Neuron (in vitro differentiated cells): ENCODE results near the gene FEN1.

Experiments used
- H2AFZ ChIP-seq: one replicate; pipeline ENCODE4 v1.6.1; 2013; ENCODE audit warnings: low read depth, mild to moderate bottlenecking, inconsistent platforms, low read length, moderate library complexity
- H3K27me3 ChIP-seq: one replicate; pipeline ENCODE4 v1.6.1; 2013; ENCODE audit warnings: low read length; ENCODE audit not compliant: insufficient read depth
- H3K36me3 ChIP-seq: one replicate; pipeline ENCODE4 v1.6.1; 2013; ENCODE audit warnings: low read length; ENCODE audit not compliant: insufficient read depth
- H3K4me1 ChIP-seq: one replicate; pipeline ENCODE4 v1.6.1; 2013; ENCODE audit warnings: low read length; ENCODE audit not compliant: insufficient read depth
- H3K4me3 ChIP-seq: 2 replicates; pipeline ENCODE4 v1.5.1; 2013; ENCODE audit warnings: mild to moderate bottlenecking, low read length, moderate library complexity
- H3K9me3 ChIP-seq: one replicate; pipeline ENCODE4 v1.6.1; 2013; ENCODE audit warnings: low read length

The FEN1 gene

DNA sequence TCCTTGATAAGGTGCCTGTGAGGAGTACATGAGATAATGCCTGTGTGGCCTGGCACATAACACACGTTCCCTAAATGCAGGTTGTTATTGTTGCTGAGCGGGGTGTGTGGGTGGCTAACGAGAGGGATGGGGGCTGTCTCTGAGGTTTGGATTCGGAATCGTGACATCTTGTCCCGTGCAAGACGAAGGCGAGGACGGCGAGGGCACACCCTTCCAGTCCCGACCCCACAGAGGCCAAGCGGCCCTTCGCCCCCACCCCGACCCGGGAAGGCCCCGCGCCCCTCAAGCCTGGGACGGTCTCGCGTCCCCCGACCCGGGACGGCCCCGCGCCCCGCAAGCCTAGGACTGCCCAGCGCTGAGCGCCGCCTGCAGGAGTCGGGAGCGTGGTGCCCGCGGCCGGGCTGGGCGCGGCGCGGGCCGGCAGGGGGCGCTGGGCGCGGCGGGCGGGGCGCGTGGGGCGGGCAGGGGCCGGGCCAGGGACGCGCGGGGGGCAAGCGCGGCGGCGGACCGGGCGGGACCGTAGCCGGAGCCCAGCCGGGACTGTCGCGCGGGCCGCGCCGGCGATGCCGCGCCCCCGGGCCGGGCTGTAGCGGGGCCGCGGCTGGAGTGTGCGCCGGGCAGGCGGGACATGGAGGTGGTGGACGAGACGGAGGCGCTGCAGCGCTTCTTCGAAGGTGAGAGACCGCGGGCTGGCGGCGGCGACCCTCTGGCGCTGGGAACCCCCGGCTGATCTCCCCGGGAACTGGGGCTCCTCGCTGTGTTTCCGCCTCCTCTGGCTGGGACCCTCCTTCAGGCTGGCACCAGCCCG is 40.4 kb upstream of the FEN1 start, which contains the start of gene MYRF:
TSS of gene MYRF (plus strand) at position 520 of the 808 bp plus-strand sequence. CDS start at position 629, 109 bp downstream.
- Histone ChIP-seq H3K9me3 (no peaks in the 10 kb centered on the region), H3K27me3 (no peaks in the 10 kb centered on the region), H3K36me3 (no peaks in the 10 kb centered on the region), H3K4me1 (peaks cover 31% of the 10 kb centered on the region), H2AFZ (peak within 1 kb of the TSS; percentile 60), H3K4me3 (peak within 1 kb of the TSS; percentile 50)

DNA sequence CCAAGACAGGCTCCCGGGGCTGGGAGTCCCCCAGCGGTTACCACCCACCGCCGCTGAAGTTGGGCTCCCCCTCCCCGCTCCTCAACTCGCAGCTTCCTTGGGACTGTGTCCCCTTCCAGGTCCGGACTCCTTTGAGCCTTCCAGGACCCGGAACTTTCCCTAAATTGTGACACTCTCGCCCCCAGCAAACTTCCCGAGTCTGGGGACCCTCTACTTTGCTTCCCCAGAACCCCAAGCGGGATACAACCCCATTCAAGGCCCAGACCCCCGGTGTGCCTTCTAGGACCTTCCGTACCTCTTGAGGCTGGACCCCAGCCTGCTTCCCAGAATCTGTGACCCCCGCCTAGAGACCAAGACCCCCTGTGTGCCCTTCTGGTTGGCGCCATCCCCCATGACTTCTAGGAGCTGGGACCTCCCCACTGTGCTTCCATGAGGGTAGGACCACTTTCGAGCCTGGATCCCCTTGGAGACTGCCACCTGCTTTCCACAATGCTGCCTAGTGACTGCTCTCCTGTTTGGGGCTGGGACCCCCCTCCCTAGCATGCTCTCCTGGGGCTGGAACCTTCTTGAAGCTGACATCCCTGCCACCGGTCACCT is 39.7 kb upstream of the FEN1 start:
- peak overlapping the region; percentile 50 for H3K4me3 ChIP-seq
- H3K4me1 ChIP-seq = peaks cover 24% of the 10 kb centered on the region

DNA sequence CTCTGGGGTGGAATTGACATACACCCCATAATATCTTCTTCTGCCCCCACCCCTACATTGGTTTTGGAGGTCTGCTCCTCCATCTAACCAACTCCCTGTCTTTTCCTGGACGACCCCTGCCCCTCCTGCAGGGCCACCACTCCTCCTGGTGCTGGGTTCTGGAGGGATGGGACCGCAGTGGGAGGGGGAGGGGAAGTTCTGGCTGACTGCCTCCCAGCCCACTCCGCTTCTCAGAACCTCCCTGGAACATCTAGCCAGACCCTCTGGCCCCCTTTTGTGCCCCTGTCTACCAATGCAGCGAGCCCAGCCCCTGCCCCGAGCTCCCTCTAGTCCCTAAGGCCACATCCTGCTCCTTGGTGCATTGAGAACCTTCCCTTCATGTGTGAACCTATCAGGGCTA is 39.0 kb upstream of the FEN1 start:
- Histone ChIP-seq H3K36me3 (no peaks in the 10 kb centered on the region), H3K4me1 (peaks cover 18% of the 10 kb centered on the region), H3K4me3 (no peak overlapping the region), H3K9me3 (no peaks in the 10 kb centered on the region), H2AFZ (no peak overlapping the region), H3K27me3 (no peaks in the 10 kb centered on the region)

More for the DNA sequence above, 39.7 kb upstream of the FEN1 start:
- Histone ChIP-seq H2AFZ (peak overlapping the region; percentile 60), H3K36me3 (no peaks in the 10 kb centered on the region), H3K27me3 (no peaks in the 10 kb centered on the region), H3K9me3 (no peaks in the 10 kb centered on the region)

DNA sequence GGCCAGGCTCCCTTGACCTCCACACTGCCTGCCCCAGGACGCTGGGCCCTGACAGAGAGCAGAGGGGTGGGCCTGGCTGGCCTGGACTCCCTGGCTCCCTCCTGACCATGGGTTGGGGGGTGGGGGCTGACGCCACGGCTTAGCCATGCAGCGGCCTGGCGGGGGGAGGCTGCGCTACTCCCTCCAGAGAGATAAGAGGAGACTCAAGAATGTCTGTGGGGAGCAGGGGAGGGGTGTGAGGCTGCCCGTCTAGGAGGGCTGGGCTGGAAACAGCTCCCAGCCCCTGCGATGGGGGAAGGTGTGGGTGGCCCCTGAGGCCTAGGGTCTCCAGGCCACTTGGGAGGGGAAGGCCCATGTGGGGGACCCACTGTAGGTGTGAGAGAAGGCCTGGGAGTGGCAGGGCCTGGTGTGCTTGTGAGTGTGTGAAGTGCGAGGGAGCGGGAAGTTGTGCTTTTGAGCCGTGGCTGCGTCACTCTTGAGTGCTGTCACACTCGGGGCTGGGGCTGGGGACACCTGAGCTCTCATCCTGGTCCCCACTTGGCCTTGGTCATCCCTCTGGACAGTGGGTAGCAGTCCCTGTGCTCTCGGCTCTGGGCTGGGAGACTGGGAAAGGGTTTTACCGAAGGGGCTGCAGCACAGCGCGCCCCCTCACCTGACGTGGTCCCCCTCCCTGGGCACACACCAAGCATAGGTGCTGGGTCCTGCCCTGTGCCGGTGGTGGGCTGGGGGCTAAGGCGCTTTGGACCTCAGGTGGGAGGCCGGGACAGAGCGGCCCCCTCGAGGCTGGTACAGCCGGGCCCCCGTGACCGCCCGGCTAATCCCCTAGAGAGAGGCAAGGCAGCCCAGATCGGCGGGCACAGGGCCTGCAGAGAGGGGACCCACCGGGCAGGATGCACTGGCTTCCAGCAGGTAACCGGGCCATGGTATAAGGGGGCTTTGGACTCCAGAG is 37.9 kb upstream of the FEN1 start:
- Histone ChIP-seq H3K4me1 (peaks cover 7% of the 10 kb centered on the region), H3K27me3 (no peaks in the 10 kb centered on the region), H2AFZ (no peak overlapping the region), H3K36me3 (no peaks in the 10 kb centered on the region), H3K9me3 (no peaks in the 10 kb centered on the region), H3K4me3 (no peak overlapping the region)

DNA sequence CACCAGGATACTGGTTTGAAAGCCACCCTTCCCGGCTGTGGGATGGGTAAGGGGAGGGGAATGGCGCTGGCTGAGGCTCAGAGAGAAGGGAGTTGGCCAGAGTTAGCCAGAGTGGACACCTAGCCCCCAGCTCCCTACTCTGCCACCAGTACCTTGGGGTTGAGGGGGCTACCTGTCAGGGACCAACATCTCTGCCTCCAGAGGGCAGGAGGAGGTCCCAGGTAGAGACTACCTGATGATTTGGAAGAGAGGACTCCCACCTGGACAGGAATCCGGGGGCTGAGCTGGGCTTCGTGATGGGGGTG is 36.6 kb upstream of the FEN1 start:
- no peaks in the 10 kb centered on the region for H3K9me3 ChIP-seq
- H3K36me3 ChIP-seq = no peaks in the 10 kb centered on the region
- no peaks in the 10 kb centered on the region for H3K27me3 ChIP-seq
- H3K4me3 ChIP-seq = no peak overlapping the region
- no peak overlapping the region for H2AFZ ChIP-seq
- peaks cover 3% of the 10 kb centered on the region for H3K4me1 ChIP-seq

DNA sequence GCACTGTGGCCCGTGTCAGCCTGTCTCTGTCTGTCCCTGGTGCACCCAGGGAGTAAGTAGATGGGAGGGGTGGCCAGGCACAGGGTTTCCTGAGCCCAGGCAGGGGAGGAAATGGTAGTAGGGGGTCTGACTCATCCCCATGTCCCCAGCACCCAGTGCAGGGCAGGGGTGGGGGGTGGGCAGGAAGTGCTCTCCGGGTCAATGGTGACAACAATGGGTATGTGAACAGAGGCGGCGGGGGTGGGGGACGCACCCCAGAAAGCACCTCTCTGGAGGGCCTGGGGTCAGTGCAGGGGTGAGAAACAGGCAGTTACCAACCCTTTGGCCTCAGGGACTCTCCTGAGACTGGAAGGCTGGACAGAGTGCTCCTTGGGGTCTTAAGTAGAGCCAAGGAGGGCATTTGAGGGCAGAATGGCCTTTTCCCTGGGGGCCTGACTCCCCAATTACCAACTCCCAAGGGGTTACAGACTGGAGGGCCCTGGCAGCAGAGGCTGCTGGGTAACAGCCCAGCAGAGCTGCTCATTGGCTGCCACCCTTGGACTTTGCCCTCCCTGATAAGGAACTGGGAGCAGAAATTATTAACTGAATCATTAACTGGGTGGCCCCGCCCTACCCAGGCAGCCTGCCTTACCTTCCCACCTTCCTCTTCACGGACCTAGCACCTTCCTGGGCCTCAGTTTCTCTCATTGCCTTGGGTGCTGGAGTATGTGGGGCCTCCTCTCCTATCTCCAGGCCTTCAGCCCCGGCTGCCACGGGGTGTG is 36.1 kb upstream of the FEN1 start:
- Histone ChIP-seq H3K9me3 (no peaks in the 10 kb centered on the region), H3K4me1 (peaks cover 3% of the 10 kb centered on the region), H3K27me3 (no peaks in the 10 kb centered on the region), H3K4me3 (no peak overlapping the region), H2AFZ (no peak overlapping the region), H3K36me3 (no peaks in the 10 kb centered on the region)

DNA sequence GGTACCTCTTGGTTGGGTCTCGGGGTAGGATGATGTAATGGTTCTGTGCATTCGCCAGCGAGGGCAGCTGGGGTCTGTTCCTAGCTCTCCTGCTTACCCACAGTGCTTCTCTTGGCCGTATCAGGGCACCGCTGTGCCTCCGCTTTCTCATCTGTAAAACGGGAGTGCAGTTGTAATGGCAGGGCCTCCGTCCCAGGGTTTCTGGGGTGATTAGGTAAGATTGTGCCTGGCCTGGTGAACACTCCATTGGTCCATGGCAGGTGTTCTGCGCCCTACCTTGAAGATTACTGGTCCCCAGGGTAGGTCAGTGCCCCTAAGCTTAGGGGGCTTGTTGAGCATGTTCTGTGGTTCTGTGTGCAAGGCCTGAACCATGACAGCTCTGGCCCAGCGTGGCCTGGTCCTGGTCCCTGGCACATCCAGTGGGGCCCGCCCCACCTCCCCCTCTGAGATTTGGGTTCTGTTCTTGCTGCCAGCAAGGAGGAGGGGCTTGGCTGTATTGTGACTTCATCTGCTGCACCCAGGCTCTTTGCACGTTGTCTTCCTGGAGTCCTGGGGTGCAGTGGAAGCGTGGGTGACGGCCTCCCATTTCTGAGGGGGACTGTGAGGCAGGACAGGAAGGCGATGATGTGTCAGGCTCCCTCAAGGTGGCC is 35.4 kb upstream of the FEN1 start:
- Histone ChIP-seq H3K27me3 (no peaks in the 10 kb centered on the region), H3K4me1 (peaks cover 3% of the 10 kb centered on the region), H3K9me3 (no peaks in the 10 kb centered on the region)

DNA sequence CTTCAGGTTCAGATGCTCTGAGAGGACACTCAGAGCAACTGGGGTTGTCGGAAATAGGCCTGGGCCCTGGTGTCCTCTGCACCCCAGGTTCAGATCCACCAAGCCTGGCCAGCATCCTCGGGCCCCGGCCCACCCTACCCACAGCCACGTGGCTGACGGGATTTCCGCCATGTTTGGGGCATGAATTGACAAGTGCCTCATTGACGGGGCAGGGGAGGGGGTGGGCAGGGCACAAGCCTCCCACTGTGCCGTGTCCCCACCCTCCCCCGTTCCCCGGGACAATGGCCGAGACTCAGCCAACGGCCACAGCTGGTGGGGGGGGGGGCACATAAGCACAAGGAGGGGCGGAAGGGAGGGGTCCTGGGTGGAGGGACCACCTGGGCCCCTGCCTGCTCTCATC is 31.8 kb upstream of the FEN1 start:
- Histone ChIP-seq H2AFZ (no peak overlapping the region), H3K4me1 (peaks cover 5% of the 10 kb centered on the region), H3K9me3 (no peaks in the 10 kb centered on the region), H3K36me3 (no peaks in the 10 kb centered on the region), H3K4me3 (no peak overlapping the region), H3K27me3 (no peaks in the 10 kb centered on the region)

More for the DNA sequence above, 35.4 kb upstream of the FEN1 start:
- Histone ChIP-seq H3K36me3 (no peaks in the 10 kb centered on the region), H2AFZ (no peak overlapping the region), H3K4me3 (no peak overlapping the region)

DNA sequence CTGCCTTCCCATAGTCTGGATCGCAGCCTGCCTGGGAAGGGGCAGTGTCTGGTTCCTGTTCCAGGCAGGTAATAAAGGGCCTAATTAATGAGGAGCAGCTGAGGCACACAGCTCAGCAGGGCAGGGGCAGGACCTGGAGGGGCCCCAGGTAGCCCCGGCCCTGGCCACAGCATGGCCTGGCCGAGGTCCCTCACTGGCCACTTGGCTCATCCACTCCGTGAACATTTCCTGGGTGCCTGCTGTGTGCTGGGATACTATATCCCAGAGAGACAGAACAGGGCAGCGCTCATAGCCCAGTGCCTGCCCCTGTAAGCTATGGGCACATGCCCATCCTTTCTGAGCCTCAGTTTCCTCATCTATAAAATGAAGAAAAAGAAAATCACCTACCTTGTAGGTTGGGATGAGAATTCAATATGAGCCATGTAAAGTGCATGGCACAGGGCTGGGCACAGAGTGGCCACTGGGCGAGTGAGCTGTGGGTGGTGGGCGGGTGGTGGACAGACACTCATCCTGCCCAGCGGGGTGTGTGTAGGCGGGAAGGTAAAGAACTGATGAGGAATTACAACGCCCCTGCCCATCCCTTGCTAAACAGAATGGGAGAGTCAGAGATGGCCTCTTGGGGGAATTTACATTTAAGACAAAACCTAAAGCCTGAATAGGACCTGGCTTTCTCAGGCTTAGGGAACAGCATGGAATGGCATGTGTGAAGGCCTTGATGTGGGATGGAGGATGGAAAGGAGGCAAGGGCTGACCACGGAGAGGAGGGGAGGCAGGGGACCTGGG is 31.1 kb upstream of the FEN1 start:
- Histone ChIP-seq H3K9me3 (no peaks in the 10 kb centered on the region), H3K4me3 (no peak overlapping the region), H3K4me1 (peaks cover 8% of the 10 kb centered on the region), H3K27me3 (no peaks in the 10 kb centered on the region), H3K36me3 (no peaks in the 10 kb centered on the region), H2AFZ (no peak overlapping the region)

DNA sequence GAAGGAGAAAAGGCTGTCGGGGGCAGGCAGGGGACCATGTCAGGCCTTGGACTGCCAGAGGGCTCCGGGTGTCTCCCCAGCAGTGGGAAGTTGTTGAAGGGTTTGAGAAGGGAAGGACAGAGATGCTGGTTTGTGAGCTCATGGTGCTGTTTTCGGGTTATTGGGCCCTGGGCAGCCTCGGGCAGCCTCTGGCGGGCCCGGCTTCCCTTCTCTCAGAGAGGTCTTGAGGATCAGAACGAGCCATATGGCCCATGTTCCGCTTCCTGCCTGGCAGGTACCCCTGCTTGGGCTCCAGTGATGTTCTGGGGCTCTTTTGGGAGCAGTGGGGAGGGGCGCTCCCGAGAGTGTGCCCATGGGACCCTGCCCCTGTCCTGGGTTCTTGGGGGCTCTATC is 30.5 kb upstream of the FEN1 start:
- H3K36me3 ChIP-seq = no peaks in the 10 kb centered on the region
- no peaks in the 10 kb centered on the region for H3K9me3 ChIP-seq
- H3K27me3 ChIP-seq = no peaks in the 10 kb centered on the region
- H3K4me1 ChIP-seq = peaks cover 8% of the 10 kb centered on the region
- H2AFZ ChIP-seq = no peak overlapping the region
- no peak overlapping the region for H3K4me3 ChIP-seq

DNA sequence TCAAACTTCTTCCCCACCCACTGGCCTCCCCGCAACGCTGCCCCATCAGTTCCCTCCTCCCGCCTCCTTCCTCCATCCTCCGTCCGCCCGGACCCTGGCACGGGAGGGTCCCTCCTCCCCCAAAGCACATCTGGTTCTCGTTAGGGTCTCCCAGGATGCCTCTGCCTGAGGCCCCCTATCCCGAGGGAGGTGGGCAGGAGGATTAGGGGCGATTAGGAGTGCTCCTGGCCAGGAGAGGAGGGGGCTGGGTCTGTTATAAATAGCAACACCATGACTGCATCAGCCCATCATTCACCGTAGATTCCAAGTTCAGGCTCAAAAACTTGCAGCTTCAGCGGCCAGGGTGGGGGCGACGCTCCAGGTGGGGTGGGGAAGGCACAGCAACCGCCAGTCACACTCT is 29.9 kb upstream of the FEN1 start:
- no peaks in the 10 kb centered on the region for H3K9me3 ChIP-seq
- no peaks in the 10 kb centered on the region for H3K27me3 ChIP-seq
- no peaks in the 10 kb centered on the region for H3K36me3 ChIP-seq
- no peak overlapping the region for H2AFZ ChIP-seq
- peaks cover 8% of the 10 kb centered on the region for H3K4me1 ChIP-seq
- H3K4me3 ChIP-seq = no peak overlapping the region
